Spleen (tissue), 7 donors: ENCODE data around the gene SIRT3.

Experiments
- POLR2A ChIP-seq, 3 donors: fragments of 450-650 bp; IDR thresholded peaks; one replicate each; pipeline ENCODE4 v1.5.1; 2017; ENCODE audit warnings: antibody characterized with exemption in 3 of 3, mild to moderate bottlenecking in 1 of 3
- POLR2AphosphoS5 ChIP-seq, 3 donors: sonication (generic); formaldehyde crosslinking; IDR thresholded peaks; one replicate each; pipeline ENCODE4 v1.5.1; 2017; ENCODE audit warnings: antibody characterized with exemption in 3 of 3
- TF ChIP-seq, protein P1 (sequence below), 11 experiments: fragments of 200-600 bp in 7 of 11; fragments of 450-650 bp in 4 of 11; sonication (generic) in 4 of 11; IDR thresholded peaks in 8 of 11; conservative IDR thresholded peaks in 3 of 11; 1 replicate in 7 of 11; 2 replicates in 4 of 11; pipeline versions ENCODE4 v1.4.0 to v1.8.0; 2016 to 2021; ENCODE audit warnings: antibody characterized with exemption in 11 of 11, inconsistent platforms in 4 of 11, mild to moderate bottlenecking in 1 of 11
- donor health status: DM: no; HTN: no; CAD: no; lungs with moderate emphysema.
- donor health status: DM: no; HTN: no; CAD: no.
- donor health status: DM: no; HTN: no; CAD: no.

DNA sequence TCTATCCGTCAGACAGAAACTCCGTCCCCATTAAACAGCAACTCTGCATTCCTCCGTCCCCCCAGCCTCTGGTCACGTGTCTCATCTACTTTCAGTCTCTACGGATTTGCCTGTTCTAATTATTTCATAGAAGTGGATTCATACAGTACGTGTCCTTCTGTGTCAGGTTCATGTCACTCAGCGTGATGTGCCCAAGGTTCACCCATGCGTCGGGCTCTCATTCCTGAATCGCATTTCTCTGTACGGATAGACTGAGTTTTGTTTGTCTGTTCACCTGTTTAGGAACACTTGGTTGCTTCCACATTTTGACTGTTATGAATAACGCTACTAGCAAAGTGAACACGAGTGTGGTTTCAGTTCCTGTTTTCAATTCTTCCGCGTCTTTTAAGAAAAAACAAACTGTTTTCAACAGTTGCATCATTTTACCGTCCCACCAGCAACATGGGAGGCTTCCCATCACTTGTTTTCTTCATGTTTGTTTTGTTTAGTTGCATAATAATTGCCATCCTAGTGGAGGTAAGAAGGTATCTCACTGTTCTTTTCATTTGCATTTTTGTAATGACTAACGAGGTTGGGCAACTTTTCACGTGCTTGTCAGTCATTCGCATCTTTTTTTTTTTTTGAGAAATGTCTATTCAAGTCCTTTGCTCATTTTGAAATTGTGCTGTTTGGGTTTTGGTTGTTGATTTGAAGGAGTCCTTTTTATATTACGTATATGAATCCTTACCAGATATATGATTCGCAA is 33.2 kb upstream of the SIRT3 start:
- TF ChIP-seq, protein P1, sequence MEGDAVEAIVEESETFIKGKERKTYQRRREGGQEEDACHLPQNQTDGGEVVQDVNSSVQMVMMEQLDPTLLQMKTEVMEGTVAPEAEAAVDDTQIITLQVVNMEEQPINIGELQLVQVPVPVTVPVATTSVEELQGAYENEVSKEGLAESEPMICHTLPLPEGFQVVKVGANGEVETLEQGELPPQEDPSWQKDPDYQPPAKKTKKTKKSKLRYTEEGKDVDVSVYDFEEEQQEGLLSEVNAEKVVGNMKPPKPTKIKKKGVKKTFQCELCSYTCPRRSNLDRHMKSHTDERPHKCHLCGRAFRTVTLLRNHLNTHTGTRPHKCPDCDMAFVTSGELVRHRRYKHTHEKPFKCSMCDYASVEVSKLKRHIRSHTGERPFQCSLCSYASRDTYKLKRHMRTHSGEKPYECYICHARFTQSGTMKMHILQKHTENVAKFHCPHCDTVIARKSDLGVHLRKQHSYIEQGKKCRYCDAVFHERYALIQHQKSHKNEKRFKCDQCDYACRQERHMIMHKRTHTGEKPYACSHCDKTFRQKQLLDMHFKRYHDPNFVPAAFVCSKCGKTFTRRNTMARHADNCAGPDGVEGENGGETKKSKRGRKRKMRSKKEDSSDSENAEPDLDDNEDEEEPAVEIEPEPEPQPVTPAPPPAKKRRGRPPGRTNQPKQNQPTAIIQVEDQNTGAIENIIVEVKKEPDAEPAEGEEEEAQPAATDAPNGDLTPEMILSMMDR (IDR thresholded peaks at IDR 0.05 in 8 of 11, conservative IDR thresholded peaks at IDR 0.05 in 3 of 11), result peak in 7 of 11 experiments; percentile 52 to 87 (median 71)
- TF ChIP-seq POLR2AphosphoS5 (IDR thresholded peaks at IDR 0.05), result peak in 1 of 3 donors; percentile 86
- peak; percentile 7 to 44 (median 38) for TF ChIP-seq POLR2A (IDR thresholded peaks at IDR 0.05)
